Endothelial cell of umbilical vein (primary cell): ENCODE measurements around the gene C1QC. TPM values are rescaled to one million over a fixed set of nuclear protein-coding genes. Genes with fewer than 3 reads are reported as not detected.

Experiments used
- BruUV-seq: library from RNA; stranded (reverse); fragments of 400-500 nt; replicated peaks from 2 replicates; lab custom pipeline; 2021; lab: Mats Ljungman, UMichigan
- CTCF ChIA-PET: fragments of 300-600, 350-600 bp; sonication (Branson Sonifier 250); formaldehyde crosslinking; loops from one replicate; lab custom pipeline; 2021; ENCODE audit warnings: antibody characterized with exemption, inconsistent platforms; lab: Charles Lee
- POLR2A ChIA-PET: fragments of 300-600, 350-600 bp; sonication (Branson Sonifier 250); formaldehyde crosslinking; loops from one replicate; lab custom pipeline; 2021; ENCODE audit warnings: antibody characterized with exemption, inconsistent platforms; lab: Charles Lee
- DNase-seq: peaks from one replicate; pipeline ENCODE4 v3.0.0-alpha.2; 2011; ENCODE audit warnings: low read depth, low spot score
- FAIRE-seq: peaks from 2 replicates; lab custom pipeline; 2011; peaks lifted over from hg19 to GRCh38; lab: Jason Lieb, UNC
- H2AFZ ChIP-seq: 2 replicates; pipeline ENCODE4 v1.6.0; 2012; ENCODE audit warnings: low read depth, low read length, control low read depth, inconsistent platforms
- H3K27ac ChIP-seq: 2 replicates; pipeline ENCODE4 v1.5.1; 2011; ENCODE audit warnings: low read depth, mild to moderate bottlenecking, control low read depth, low read length, moderate library complexity; ENCODE audit not compliant: insufficient read depth
- H3K27me3 ChIP-seq, 2 experiments: 2 replicates each; pipeline versions ENCODE4 v1.6.0 to v1.6.1; 2011; ENCODE audit warnings: low read length in 2 of 2, mixed read lengths in 1 of 2; ENCODE audit not compliant: control insufficient read depth in 2 of 2, insufficient read depth in 2 of 2
- H3K36me3 ChIP-seq, 2 experiments: 2 replicates in 1 of 2; 3 replicates in 1 of 2; pipeline ENCODE4 v1.5.1; 2011; ENCODE audit warnings: low read length in 2 of 2, mild to moderate bottlenecking in 1 of 2, moderate library complexity in 1 of 2; ENCODE audit not compliant: control insufficient read depth in 2 of 2, insufficient read depth in 2 of 2; ENCODE audit errors: extremely low read depth in 1 of 2
- H3K4me1 ChIP-seq: 3 replicates; pipeline ENCODE4 v1.5.1; 2011; ENCODE audit warnings: mild to moderate bottlenecking, low read length; ENCODE audit not compliant: control insufficient read depth, insufficient read depth; ENCODE audit errors: extremely low read depth
- H3K4me2 ChIP-seq: 2 replicates; pipeline ENCODE4 v1.6.1; 2011; ENCODE audit warnings: low read length, control low read depth, mixed read lengths; ENCODE audit not compliant: insufficient read depth
- H3K4me3 ChIP-seq, 3 experiments: fragments of 200-600 bp in 1 of 3; sonication (generic), shearing (Covaris generic) in 1 of 3; replicated peaks in 1 of 3; 2 replicates each; pipeline ENCODE4 v1.5.1; 2011 to 2016; ENCODE audit warnings: control low read depth in 3 of 3, low read length in 3 of 3, mild to moderate bottlenecking in 2 of 3, inconsistent platforms in 1 of 3, low read depth in 1 of 3, moderate library complexity in 1 of 3; ENCODE audit not compliant: insufficient read depth in 1 of 3
- H3K79me2 ChIP-seq: 2 replicates; pipeline ENCODE4 v1.6.0; 2012; ENCODE audit warnings: low read length, inconsistent platforms; ENCODE audit not compliant: control insufficient read depth, insufficient read depth
- H3K9ac ChIP-seq: replicated peaks from 2 replicates; pipeline ENCODE3; 2011; ENCODE audit warnings: low read length, control low read depth; ENCODE audit not compliant: insufficient read depth; ENCODE audit errors: extremely low read depth
- H3K9me1 ChIP-seq: replicated peaks from 3 replicates; pipeline ENCODE4 v1.6.0; 2011; ENCODE audit warnings: mild to moderate bottlenecking, low read length; ENCODE audit not compliant: control insufficient read depth, insufficient read depth; ENCODE audit errors: extremely low read depth
- H3K9me3 ChIP-seq: replicated peaks from 2 replicates; pipeline ENCODE4 v1.5.1; 2012; ENCODE audit warnings: low read length, inconsistent platforms; ENCODE audit not compliant: control insufficient read depth, insufficient read depth
- H4K20me1 ChIP-seq: replicated peaks from 2 replicates; pipeline ENCODE3; 2011; ENCODE audit warnings: mild to moderate bottlenecking, low read length; ENCODE audit not compliant: control insufficient read depth, insufficient read depth; ENCODE audit errors: extremely low read depth
- CTCF ChIP-seq, 2 donors: IDR thresholded peaks; 1 replicate in 1 of 2; 2 replicates in 1 of 2; pipeline ENCODE4 v1.5.1; 2011; ENCODE audit warnings: low read length in 2 of 2, mild to moderate bottlenecking in 2 of 2, moderate library complexity in 2 of 2, control low read depth in 1 of 2, inconsistent platforms in 1 of 2, low read depth in 1 of 2; ENCODE audit not compliant: insufficient read depth in 1 of 2; ENCODE audit errors: extremely low read depth in 1 of 2
- EZH2 ChIP-seq: IDR thresholded peaks from 2 replicates; pipeline ENCODE4 v1.6.1; 2012; ENCODE audit warnings: borderline replicate concordance, low read depth, mild to moderate bottlenecking, moderate library complexity, low read length, inconsistent platforms; ENCODE audit not compliant: severe bottlenecking
- FOS ChIP-seq: IDR thresholded peaks from 2 replicates; pipeline ENCODE4 v1.6.1; 2011; ENCODE audit warnings: mild to moderate bottlenecking, low read length, moderate library complexity, borderline replicate concordance; ENCODE audit not compliant: insufficient read depth
- GATA2 ChIP-seq: IDR thresholded peaks from 2 replicates; pipeline ENCODE4 v1.7.0; 2011; ENCODE audit warnings: low read depth, mild to moderate bottlenecking, moderate library complexity, mixed read lengths, low read length; ENCODE audit not compliant: insufficient read length, insufficient read depth
- JUN ChIP-seq: IDR thresholded peaks from 2 replicates; pipeline ENCODE4 v1.6.1; 2011; ENCODE audit warnings: borderline replicate concordance, low read depth; ENCODE audit not compliant: insufficient read length, insufficient read depth
- MAX ChIP-seq: IDR thresholded peaks from 2 replicates; pipeline ENCODE4 v1.6.1; 2011; ENCODE audit not compliant: insufficient read depth, insufficient read length
- MYC ChIP-seq: IDR thresholded peaks from one replicate; pipeline ENCODE4 v1.6.1; 2011; ENCODE audit warnings: mild to moderate bottlenecking, low read depth, low read length
- POLR2A ChIP-seq: IDR thresholded peaks from 2 replicates; pipeline ENCODE4 v1.6.1; 2012; ENCODE audit warnings: low read depth, mild to moderate bottlenecking, control low read depth, low read length
- POLR2AphosphoS5 ChIP-seq: IDR thresholded peaks from 2 replicates; pipeline ENCODE4 v1.6.1; 2012; ENCODE audit warnings: low read depth, mild to moderate bottlenecking, control low read depth, low read length, moderate library complexity; ENCODE audit not compliant: insufficient read depth
- dilution Hi-C: fragments of 300-500 bp; cut with MboI; formaldehyde crosslinking; loops from one replicate; pipeline ENCODE4 v1.15.0; 2019; ENCODE audit warnings: low sequenced_read_pairs; ENCODE audit not compliant: extremely low pct_ligation_motif_present
- intact Hi-C: fragments of 100-400 bp; cut with micrococcal nuclease; formaldehyde crosslinking; loops from one replicate; pipeline ENCODE4 v1.10.0; 2022
- polyA plus RNA-seq, 4 experiments: library from polyadenylated mRNA; depleted of rRNA in 3 of 4; stranded (reverse) in 3 of 4; unstranded in 1 of 4; fragments of >200 nt; gene quantifications; 2 replicates each; pipeline versions ENCODE4 v1.2.1 to v1.2.3, GENCODE V29; 2011 to 2012; ENCODE audit warnings: missing spikeins in 1 of 4
- total RNA-seq: library from RNA; stranded (reverse); gene quantifications from 2 replicates; pipeline ENCODE4 v1.2.3, GENCODE V29; 2021

C1QC gene
- total and polyA plus RNA-seq, 2 donors (not counting 3 experiments of a cell fraction or from before 2014, with no cell fraction given), result not detected

DNA sequence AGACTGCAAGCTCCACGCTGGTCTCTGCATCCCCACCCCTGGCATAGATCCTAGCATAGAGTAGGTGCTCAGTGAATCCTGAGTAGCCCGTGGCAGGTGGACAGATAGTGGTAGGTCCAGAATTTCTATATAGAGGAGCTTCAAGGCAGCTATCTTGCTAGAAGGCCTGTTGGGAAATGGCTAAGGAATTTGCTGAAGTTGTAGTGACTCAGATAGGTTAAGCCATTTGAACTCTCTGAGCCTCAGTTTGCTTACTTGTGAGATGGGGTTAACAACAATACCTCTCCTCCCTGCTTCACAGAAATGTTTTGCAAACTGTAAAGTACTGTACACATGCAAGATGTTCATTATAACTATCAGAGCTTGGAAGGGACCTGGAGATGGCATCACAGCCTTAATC, 43.8 kb downstream of the C1QC start:
- no peak overlapping the region for H2AFZ ChIP-seq
- TF ChIP-seq EZH2, result no peak
- TF ChIP-seq MYC, result no peak
- no peak for TF ChIP-seq GATA2
- no peak for TF ChIP-seq POLR2AphosphoS5
- TF ChIP-seq JUN, result no peak
- TF ChIP-seq FOS, result no peak
- no peak for TF ChIP-seq MAX
- TF ChIP-seq CTCF (IDR thresholded peaks at IDR 0.05; ENCODE audit: extremely low read depth in 1 of 2, insufficient read depth in 1 of 2, low read depth in 1 of 2, low read length in 2 of 2), result no peak
- TF ChIP-seq POLR2A, result no peak
- ChIA-PET CTCF (interaction anchor here (1.2 to 1.8 kb wide), 4 partner anchors 11 to 243 kb away, joined by 4 to 6 read pairs (median 5); no protein-coding TSS in a partner anchor), POLR2A (no interaction called here)
- H3K27me3 ChIP-seq, result peaks cover 3 to 4% of the 10 kb centered on the region in 2 experiments
- no peak overlapping the region for H3K27ac ChIP-seq
- no peak overlapping the region for H3K4me2 ChIP-seq
- H3K4me3 ChIP-seq, result no peak overlapping the region
- DNase-seq, result no peak
- no peaks in the 10 kb centered on the region for H3K9me1 ChIP-seq
- no peaks in the 10 kb centered on the region for H4K20me1 ChIP-seq
- no peaks in the 10 kb centered on the region for H3K79me2 ChIP-seq
- BruUV-seq, result no TSS peak
- H3K9me3 ChIP-seq, result no peaks in the 10 kb centered on the region
- H3K9ac ChIP-seq, result no peak overlapping the region
- no peak for FAIRE-seq
- no peaks in the 10 kb centered on the region for H3K36me3 ChIP-seq
- H3K4me1 ChIP-seq, result peaks cover 6% of the 10 kb centered on the region
- intact Hi-C loops (no loop called here), dilution Hi-C loops (no loop called here)
